Endothelial cell of umbilical vein (primary cell): ENCODE measurements around the gene MOCS2. TPM values are rescaled to one million over a fixed set of nuclear protein-coding genes. Genes with fewer than 3 reads are reported as not detected.

ENCODE experiments used
- BruUV-seq: library from RNA; stranded (reverse); fragments of 400-500 nt; replicated peaks from 2 replicates; lab custom pipeline; 2021; lab: Mats Ljungman, UMichigan
- CTCF ChIA-PET: fragments of 300-600, 350-600 bp; sonication (Branson Sonifier 250); formaldehyde crosslinking; loops from one replicate; lab custom pipeline; 2021; ENCODE audit warnings: antibody characterized with exemption, inconsistent platforms; lab: Charles Lee
- POLR2A ChIA-PET: fragments of 300-600, 350-600 bp; sonication (Branson Sonifier 250); formaldehyde crosslinking; loops from one replicate; lab custom pipeline; 2021; ENCODE audit warnings: antibody characterized with exemption, inconsistent platforms; lab: Charles Lee
- DNase-seq: peaks from one replicate; pipeline ENCODE4 v3.0.0-alpha.2; 2011; ENCODE audit warnings: low read depth, low spot score
- FAIRE-seq: peaks from 2 replicates; lab custom pipeline; 2011; peaks lifted over from hg19 to GRCh38; lab: Jason Lieb, UNC
- H2AFZ ChIP-seq: 2 replicates; pipeline ENCODE4 v1.6.0; 2012; ENCODE audit warnings: low read depth, low read length, control low read depth, inconsistent platforms
- H3K27ac ChIP-seq: 2 replicates; pipeline ENCODE4 v1.5.1; 2011; ENCODE audit warnings: low read depth, mild to moderate bottlenecking, control low read depth, low read length, moderate library complexity; ENCODE audit not compliant: insufficient read depth
- H3K27me3 ChIP-seq, 2 experiments: 2 replicates each; pipeline versions ENCODE4 v1.6.0 to v1.6.1; 2011; ENCODE audit warnings: low read length in 2 of 2, mixed read lengths in 1 of 2; ENCODE audit not compliant: control insufficient read depth in 2 of 2, insufficient read depth in 2 of 2
- H3K36me3 ChIP-seq, 2 experiments: 2 replicates in 1 of 2; 3 replicates in 1 of 2; pipeline ENCODE4 v1.5.1; 2011; ENCODE audit warnings: low read length in 2 of 2, mild to moderate bottlenecking in 1 of 2, moderate library complexity in 1 of 2; ENCODE audit not compliant: control insufficient read depth in 2 of 2, insufficient read depth in 2 of 2; ENCODE audit errors: extremely low read depth in 1 of 2
- H3K4me1 ChIP-seq: 3 replicates; pipeline ENCODE4 v1.5.1; 2011; ENCODE audit warnings: mild to moderate bottlenecking, low read length; ENCODE audit not compliant: control insufficient read depth, insufficient read depth; ENCODE audit errors: extremely low read depth
- H3K4me2 ChIP-seq: 2 replicates; pipeline ENCODE4 v1.6.1; 2011; ENCODE audit warnings: low read length, control low read depth, mixed read lengths; ENCODE audit not compliant: insufficient read depth
- H3K4me3 ChIP-seq, 3 experiments: fragments of 200-600 bp in 1 of 3; sonication (generic), shearing (Covaris generic) in 1 of 3; replicated peaks in 1 of 3; 2 replicates each; pipeline ENCODE4 v1.5.1; 2011 to 2016; ENCODE audit warnings: control low read depth in 3 of 3, low read length in 3 of 3, mild to moderate bottlenecking in 2 of 3, inconsistent platforms in 1 of 3, low read depth in 1 of 3, moderate library complexity in 1 of 3; ENCODE audit not compliant: insufficient read depth in 1 of 3
- H3K79me2 ChIP-seq: 2 replicates; pipeline ENCODE4 v1.6.0; 2012; ENCODE audit warnings: low read length, inconsistent platforms; ENCODE audit not compliant: control insufficient read depth, insufficient read depth
- H3K9ac ChIP-seq: replicated peaks from 2 replicates; pipeline ENCODE3; 2011; ENCODE audit warnings: low read length, control low read depth; ENCODE audit not compliant: insufficient read depth; ENCODE audit errors: extremely low read depth
- H3K9me1 ChIP-seq: replicated peaks from 3 replicates; pipeline ENCODE4 v1.6.0; 2011; ENCODE audit warnings: mild to moderate bottlenecking, low read length; ENCODE audit not compliant: control insufficient read depth, insufficient read depth; ENCODE audit errors: extremely low read depth
- H3K9me3 ChIP-seq: replicated peaks from 2 replicates; pipeline ENCODE4 v1.5.1; 2012; ENCODE audit warnings: low read length, inconsistent platforms; ENCODE audit not compliant: control insufficient read depth, insufficient read depth
- H4K20me1 ChIP-seq: replicated peaks from 2 replicates; pipeline ENCODE3; 2011; ENCODE audit warnings: mild to moderate bottlenecking, low read length; ENCODE audit not compliant: control insufficient read depth, insufficient read depth; ENCODE audit errors: extremely low read depth
- EZH2 ChIP-seq: IDR thresholded peaks from 2 replicates; pipeline ENCODE4 v1.6.1; 2012; ENCODE audit warnings: borderline replicate concordance, low read depth, mild to moderate bottlenecking, moderate library complexity, low read length, inconsistent platforms; ENCODE audit not compliant: severe bottlenecking
- FOS ChIP-seq: IDR thresholded peaks from 2 replicates; pipeline ENCODE4 v1.6.1; 2011; ENCODE audit warnings: mild to moderate bottlenecking, low read length, moderate library complexity, borderline replicate concordance; ENCODE audit not compliant: insufficient read depth
- GATA2 ChIP-seq: IDR thresholded peaks from 2 replicates; pipeline ENCODE4 v1.7.0; 2011; ENCODE audit warnings: low read depth, mild to moderate bottlenecking, moderate library complexity, mixed read lengths, low read length; ENCODE audit not compliant: insufficient read length, insufficient read depth
- JUN ChIP-seq: IDR thresholded peaks from 2 replicates; pipeline ENCODE4 v1.6.1; 2011; ENCODE audit warnings: borderline replicate concordance, low read depth; ENCODE audit not compliant: insufficient read length, insufficient read depth
- MAX ChIP-seq: IDR thresholded peaks from 2 replicates; pipeline ENCODE4 v1.6.1; 2011; ENCODE audit not compliant: insufficient read depth, insufficient read length
- MYC ChIP-seq: IDR thresholded peaks from one replicate; pipeline ENCODE4 v1.6.1; 2011; ENCODE audit warnings: mild to moderate bottlenecking, low read depth, low read length
- POLR2A ChIP-seq: IDR thresholded peaks from 2 replicates; pipeline ENCODE4 v1.6.1; 2012; ENCODE audit warnings: low read depth, mild to moderate bottlenecking, control low read depth, low read length
- POLR2AphosphoS5 ChIP-seq: IDR thresholded peaks from 2 replicates; pipeline ENCODE4 v1.6.1; 2012; ENCODE audit warnings: low read depth, mild to moderate bottlenecking, control low read depth, low read length, moderate library complexity; ENCODE audit not compliant: insufficient read depth
- dilution Hi-C: fragments of 300-500 bp; cut with MboI; formaldehyde crosslinking; loops from one replicate; pipeline ENCODE4 v1.15.0; 2019; ENCODE audit warnings: low sequenced_read_pairs; ENCODE audit not compliant: extremely low pct_ligation_motif_present
- intact Hi-C: fragments of 100-400 bp; cut with micrococcal nuclease; formaldehyde crosslinking; loops from one replicate; pipeline ENCODE4 v1.10.0; 2022
- polyA plus RNA-seq, 4 experiments: library from polyadenylated mRNA; depleted of rRNA in 3 of 4; stranded (reverse) in 3 of 4; unstranded in 1 of 4; fragments of >200 nt; gene quantifications; 2 replicates each; pipeline versions ENCODE4 v1.2.1 to v1.2.3, GENCODE V29; 2011 to 2012; ENCODE audit warnings: missing spikeins in 1 of 4
- total RNA-seq: library from RNA; stranded (reverse); gene quantifications from 2 replicates; pipeline ENCODE4 v1.2.3, GENCODE V29; 2021
- TF ChIP-seq, protein P1 (sequence below), 2 donors: IDR thresholded peaks; 1 replicate in 1 of 2; 2 replicates in 1 of 2; pipeline ENCODE4 v1.5.1; 2011; ENCODE audit warnings: low read length in 2 of 2, mild to moderate bottlenecking in 2 of 2, moderate library complexity in 2 of 2, control low read depth in 1 of 2, inconsistent platforms in 1 of 2, low read depth in 1 of 2; ENCODE audit not compliant: insufficient read depth in 1 of 2; ENCODE audit errors: extremely low read depth in 1 of 2

Gene MOCS2
- total and polyA plus RNA-seq, 2 donors (not counting 3 experiments of a cell fraction or from before 2014, with no cell fraction given) = 14.3 to 31.5 TPM

DNA sequence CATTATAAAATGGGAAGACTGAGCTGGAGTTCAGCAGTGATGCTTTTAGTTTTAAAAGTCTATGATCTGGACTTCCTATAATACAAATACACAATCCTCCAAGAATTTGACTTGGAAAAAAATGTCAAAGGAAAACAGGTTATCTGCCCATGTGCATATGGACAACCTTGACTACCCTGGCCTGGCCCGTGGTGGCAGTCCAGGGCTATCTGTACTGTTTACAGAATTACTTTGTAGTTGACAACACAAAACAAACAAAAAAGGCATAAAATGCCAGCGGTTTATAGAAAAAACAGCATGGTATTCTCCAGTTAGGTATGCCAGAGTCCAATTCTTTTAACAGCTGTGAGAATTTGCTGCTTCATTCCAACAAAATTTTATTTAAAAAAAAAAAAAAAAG is 17.3 kb downstream of the MOCS2 start:
- Histone ChIP-seq H3K4me2 (no peak overlapping the region), H3K36me3 (peaks cover 4 to 14% of the 10 kb centered on the region in 2 experiments), H3K9ac (no peak overlapping the region), H3K9me3 (no peaks in the 10 kb centered on the region), H3K4me1 (peaks cover 16% of the 10 kb centered on the region), H2AFZ (no peak overlapping the region), H3K27ac (no peak overlapping the region), H3K9me1 (no peaks in the 10 kb centered on the region), H4K20me1 (no peaks in the 10 kb centered on the region), H3K4me3 (no peak overlapping the region), H3K27me3 (no peaks in the 10 kb centered on the region), H3K79me2 (no peaks in the 10 kb centered on the region)
- dilution Hi-C loops = no loop called here
- intact Hi-C loops = loop anchor here (10.0 kb wide), 1 partner anchor 397 kb away; no protein-coding TSS in a partner anchor
- no peak for TF ChIP-seq FOS
- no peak for TF ChIP-seq MYC
- TF ChIP-seq POLR2A = no peak
- TF ChIP-seq GATA2 = no peak
- no peak for TF ChIP-seq EZH2
- no peak for TF ChIP-seq POLR2AphosphoS5
- TF ChIP-seq, protein P1, sequence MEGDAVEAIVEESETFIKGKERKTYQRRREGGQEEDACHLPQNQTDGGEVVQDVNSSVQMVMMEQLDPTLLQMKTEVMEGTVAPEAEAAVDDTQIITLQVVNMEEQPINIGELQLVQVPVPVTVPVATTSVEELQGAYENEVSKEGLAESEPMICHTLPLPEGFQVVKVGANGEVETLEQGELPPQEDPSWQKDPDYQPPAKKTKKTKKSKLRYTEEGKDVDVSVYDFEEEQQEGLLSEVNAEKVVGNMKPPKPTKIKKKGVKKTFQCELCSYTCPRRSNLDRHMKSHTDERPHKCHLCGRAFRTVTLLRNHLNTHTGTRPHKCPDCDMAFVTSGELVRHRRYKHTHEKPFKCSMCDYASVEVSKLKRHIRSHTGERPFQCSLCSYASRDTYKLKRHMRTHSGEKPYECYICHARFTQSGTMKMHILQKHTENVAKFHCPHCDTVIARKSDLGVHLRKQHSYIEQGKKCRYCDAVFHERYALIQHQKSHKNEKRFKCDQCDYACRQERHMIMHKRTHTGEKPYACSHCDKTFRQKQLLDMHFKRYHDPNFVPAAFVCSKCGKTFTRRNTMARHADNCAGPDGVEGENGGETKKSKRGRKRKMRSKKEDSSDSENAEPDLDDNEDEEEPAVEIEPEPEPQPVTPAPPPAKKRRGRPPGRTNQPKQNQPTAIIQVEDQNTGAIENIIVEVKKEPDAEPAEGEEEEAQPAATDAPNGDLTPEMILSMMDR (IDR thresholded peaks at IDR 0.05; ENCODE audit: extremely low read depth in 1 of 2, insufficient read depth in 1 of 2, low read depth in 1 of 2, low read length in 2 of 2) = no peak
- TF ChIP-seq MAX = no peak
- TF ChIP-seq JUN = no peak
- CTCF ChIA-PET = interaction anchor here (0.6 to 7.8 kb wide), 16 partner anchors 11 to 177 kb away, joined by 3 to 103 read pairs (median 4); partner anchors contain the start of gene MOCS2
- POLR2A ChIA-PET = no interaction called here
- no peak for DNase-seq
- BruUV-seq = no TSS peak
- FAIRE-seq = no peak
